ENCODE measurements around the gene FOXP1. TPM values are rescaled to one million over a fixed set of nuclear protein-coding genes. Genes with fewer than 3 reads are reported as not detected.

The FOXP1 gene
- polyA plus RNA-seq, 1 experiment: 56.6 TPM

- Histone ChIP-seq H3K27me3 (ENCODE audit: control insufficient read depth, insufficient read depth, low read length) (no peaks in the 10 kb centered on the region), H3K4me3 (ENCODE audit: low read depth, low read length) (no peak overlapping the region), H3K9me3 (ENCODE audit: control insufficient read depth, insufficient read depth, low read length) (no peaks in the 10 kb centered on the region), H3K27ac (ENCODE audit: low read depth, low read length) (no peak overlapping the region)
- no peak for DNase-seq (ENCODE audit: low read depth, low spot score)
- no peak for TF ChIP-seq CTCF (IDR thresholded peaks at IDR 0.05; ENCODE audit: low read depth, low read length)
- POLR2A ChIA-PET: interaction anchor here (1.0 kb wide), 1 partner anchor 14 kb away, joined by 3 read pairs; no protein-coding TSS in a partner anchor
- CTCF ChIA-PET: interaction anchor here (1.6 kb wide), 1 partner anchor 498 kb away, joined by 6 read pairs; no protein-coding TSS in a partner anchor
Observed at GRCh38 chr3:71088019-71088708, 495.4 kb downstream of the FOXP1 start.

GRCh38 chr3:71087143-71088018, 496.1 kb downstream of the FOXP1 start:
- TF ChIP-seq CTCF (IDR thresholded peaks at IDR 0.05; ENCODE audit: low read depth, low read length): no peak
- Histone ChIP-seq H3K27me3 (ENCODE audit: control insufficient read depth, insufficient read depth, low read length) (no peaks in the 10 kb centered on the region), H3K4me3 (ENCODE audit: low read depth, low read length) (no peak overlapping the region), H3K27ac (ENCODE audit: low read depth, low read length) (no peak overlapping the region), H3K9me3 (ENCODE audit: control insufficient read depth, insufficient read depth, low read length) (no peaks in the 10 kb centered on the region)
- ChIA-PET POLR2A (interaction anchor here (1.4 kb wide), 1 partner anchor 49 kb away, joined by 3 read pairs; no protein-coding TSS in a partner anchor), CTCF (interaction anchor here (0.6 to 1.6 kb wide), 3 partner anchors 19 to 499 kb away, joined by 3 to 6 read pairs (median 4); no protein-coding TSS in a partner anchor)
- DNase-seq (ENCODE audit: low read depth, low spot score): no peak

DNA sequence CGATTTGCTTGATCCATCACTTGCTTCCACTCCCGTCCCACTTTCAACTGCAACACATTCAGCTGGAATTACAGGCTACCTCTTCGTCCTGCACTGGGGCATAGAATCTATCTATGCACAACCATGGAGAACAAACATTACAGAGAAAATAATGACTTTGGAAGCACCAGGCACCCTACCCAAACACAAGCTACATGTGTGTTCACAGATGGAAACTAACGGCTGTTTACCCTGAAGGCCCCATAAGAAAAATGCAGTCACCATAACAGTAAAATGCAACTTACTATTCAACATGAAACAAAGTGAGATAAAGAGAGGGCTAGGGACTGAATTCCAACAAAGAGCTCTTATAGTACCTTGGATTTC, 496.8 kb downstream of the FOXP1 start:
- POLR2A ChIA-PET: interaction anchor here (1.4 kb wide), 1 partner anchor 49 kb away, joined by 3 read pairs; no protein-coding TSS in a partner anchor
- CTCF ChIA-PET: interaction anchor here (0.6 to 1.6 kb wide), 3 partner anchors 19 to 500 kb away, joined by 3 to 6 read pairs (median 4); no protein-coding TSS in a partner anchor
- no peak for DNase-seq (ENCODE audit: low read depth, low spot score)
- Histone ChIP-seq H3K9me3 (ENCODE audit: control insufficient read depth, insufficient read depth, low read length) (no peaks in the 10 kb centered on the region), H3K27ac (ENCODE audit: low read depth, low read length) (no peak overlapping the region), H3K27me3 (ENCODE audit: control insufficient read depth, insufficient read depth, low read length) (no peaks in the 10 kb centered on the region), H3K4me3 (ENCODE audit: low read depth, low read length) (no peak overlapping the region)
- TF ChIP-seq CTCF (IDR thresholded peaks at IDR 0.05; ENCODE audit: low read depth, low read length): no peak

GRCh38 chr3:71083726-71084131, 499.8 kb downstream of the FOXP1 start:
- H3K27me3 ChIP-seq (ENCODE audit: control insufficient read depth, insufficient read depth, low read length): no peaks in the 10 kb centered on the region
- no peak overlapping the region for H3K4me3 ChIP-seq (ENCODE audit: low read depth, low read length)
- H3K27ac ChIP-seq (ENCODE audit: low read depth, low read length): no peak overlapping the region
- POLR2A ChIA-PET: no interaction called here
- CTCF ChIA-PET: no interaction called here
- no peak for DNase-seq (ENCODE audit: low read depth, low spot score)
- no peak for TF ChIP-seq CTCF (IDR thresholded peaks at IDR 0.05; ENCODE audit: low read depth, low read length)
- H3K9me3 ChIP-seq (ENCODE audit: control insufficient read depth, insufficient read depth, low read length): no peaks in the 10 kb centered on the region

All from AG04450 (cell line).